ENCODE measurements around the gene GCNT2.

DNA sequence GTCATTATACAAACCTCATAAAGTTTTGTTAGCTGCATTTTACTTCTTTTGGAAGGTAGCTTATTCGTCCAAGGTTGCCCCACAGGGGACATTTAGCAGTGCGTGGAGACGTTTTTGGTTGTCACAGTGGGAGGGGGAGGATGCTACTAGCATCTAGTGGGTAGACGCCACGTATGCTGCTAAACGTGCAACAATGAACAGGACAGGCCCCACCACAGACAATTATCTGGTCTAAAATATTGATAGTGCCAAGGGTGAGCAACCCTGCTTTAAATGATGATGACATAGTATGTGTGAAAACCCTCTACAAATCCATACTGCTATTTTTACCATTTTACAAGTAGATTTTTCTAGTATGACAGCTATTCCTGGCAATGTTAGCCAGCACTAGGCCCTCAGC is 13.9 kb upstream of the GCNT2 start:
- TF ChIP-seq, protein P1, sequence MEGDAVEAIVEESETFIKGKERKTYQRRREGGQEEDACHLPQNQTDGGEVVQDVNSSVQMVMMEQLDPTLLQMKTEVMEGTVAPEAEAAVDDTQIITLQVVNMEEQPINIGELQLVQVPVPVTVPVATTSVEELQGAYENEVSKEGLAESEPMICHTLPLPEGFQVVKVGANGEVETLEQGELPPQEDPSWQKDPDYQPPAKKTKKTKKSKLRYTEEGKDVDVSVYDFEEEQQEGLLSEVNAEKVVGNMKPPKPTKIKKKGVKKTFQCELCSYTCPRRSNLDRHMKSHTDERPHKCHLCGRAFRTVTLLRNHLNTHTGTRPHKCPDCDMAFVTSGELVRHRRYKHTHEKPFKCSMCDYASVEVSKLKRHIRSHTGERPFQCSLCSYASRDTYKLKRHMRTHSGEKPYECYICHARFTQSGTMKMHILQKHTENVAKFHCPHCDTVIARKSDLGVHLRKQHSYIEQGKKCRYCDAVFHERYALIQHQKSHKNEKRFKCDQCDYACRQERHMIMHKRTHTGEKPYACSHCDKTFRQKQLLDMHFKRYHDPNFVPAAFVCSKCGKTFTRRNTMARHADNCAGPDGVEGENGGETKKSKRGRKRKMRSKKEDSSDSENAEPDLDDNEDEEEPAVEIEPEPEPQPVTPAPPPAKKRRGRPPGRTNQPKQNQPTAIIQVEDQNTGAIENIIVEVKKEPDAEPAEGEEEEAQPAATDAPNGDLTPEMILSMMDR (IDR thresholded peaks at IDR 0.05), result no peak
- no peak for TF ChIP-seq TCF7L2 (IDR thresholded peaks at IDR 0.05; ENCODE audit: low read depth, low read length)

Data from Panc1 (cell line).